HL-60 (cell line): ENCODE results near the gene NLRC5.

ENCODE experiments used
- POLR2AphosphoS5 ChIP-seq: IDR thresholded peaks from 2 replicates; pipeline ENCODE4 v1.6.1; 2012; ENCODE audit warnings: low read depth
- SPI1 ChIP-seq: IDR thresholded peaks from 2 replicates; pipeline ENCODE4 v1.6.1; 2012; ENCODE audit warnings: low read depth, mild to moderate bottlenecking, borderline replicate concordance
- TF ChIP-seq, protein P1 (sequence below): IDR thresholded peaks from one replicate; pipeline ENCODE4 v1.5.1; 2011; ENCODE audit warnings: low read length, control low read depth, inconsistent platforms; ENCODE audit not compliant: insufficient read depth
- TF ChIP-seq, protein P2 (sequence below): IDR thresholded peaks from 2 replicates; pipeline ENCODE4 v1.6.1; 2012; ENCODE audit warnings: low read depth; ENCODE audit not compliant: insufficient replicate concordance

DNA sequence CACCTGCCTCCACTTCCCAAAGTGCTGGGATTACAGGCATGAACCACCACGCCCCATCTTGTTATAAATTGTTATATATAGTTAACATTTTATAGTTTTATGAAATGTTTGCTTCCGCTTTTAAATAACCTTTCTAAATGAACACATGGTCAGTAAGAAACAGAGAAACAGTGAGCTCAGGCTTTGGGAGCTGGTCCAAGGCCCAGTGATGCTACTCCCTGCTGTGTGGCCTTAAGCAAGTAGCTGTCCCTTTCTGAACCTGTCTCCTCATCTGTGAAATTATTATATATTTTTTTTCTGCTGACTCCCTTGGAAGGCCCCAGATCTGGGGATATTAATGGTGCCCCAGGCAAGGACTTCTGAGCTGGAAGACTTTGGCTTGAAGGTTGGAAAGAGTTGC is 122.1 kb downstream of the NLRC5 start:
- TF ChIP-seq, protein P1, sequence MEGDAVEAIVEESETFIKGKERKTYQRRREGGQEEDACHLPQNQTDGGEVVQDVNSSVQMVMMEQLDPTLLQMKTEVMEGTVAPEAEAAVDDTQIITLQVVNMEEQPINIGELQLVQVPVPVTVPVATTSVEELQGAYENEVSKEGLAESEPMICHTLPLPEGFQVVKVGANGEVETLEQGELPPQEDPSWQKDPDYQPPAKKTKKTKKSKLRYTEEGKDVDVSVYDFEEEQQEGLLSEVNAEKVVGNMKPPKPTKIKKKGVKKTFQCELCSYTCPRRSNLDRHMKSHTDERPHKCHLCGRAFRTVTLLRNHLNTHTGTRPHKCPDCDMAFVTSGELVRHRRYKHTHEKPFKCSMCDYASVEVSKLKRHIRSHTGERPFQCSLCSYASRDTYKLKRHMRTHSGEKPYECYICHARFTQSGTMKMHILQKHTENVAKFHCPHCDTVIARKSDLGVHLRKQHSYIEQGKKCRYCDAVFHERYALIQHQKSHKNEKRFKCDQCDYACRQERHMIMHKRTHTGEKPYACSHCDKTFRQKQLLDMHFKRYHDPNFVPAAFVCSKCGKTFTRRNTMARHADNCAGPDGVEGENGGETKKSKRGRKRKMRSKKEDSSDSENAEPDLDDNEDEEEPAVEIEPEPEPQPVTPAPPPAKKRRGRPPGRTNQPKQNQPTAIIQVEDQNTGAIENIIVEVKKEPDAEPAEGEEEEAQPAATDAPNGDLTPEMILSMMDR, result no peak
- no peak for TF ChIP-seq POLR2AphosphoS5
- TF ChIP-seq SPI1, result no peak
- TF ChIP-seq, protein P2, sequence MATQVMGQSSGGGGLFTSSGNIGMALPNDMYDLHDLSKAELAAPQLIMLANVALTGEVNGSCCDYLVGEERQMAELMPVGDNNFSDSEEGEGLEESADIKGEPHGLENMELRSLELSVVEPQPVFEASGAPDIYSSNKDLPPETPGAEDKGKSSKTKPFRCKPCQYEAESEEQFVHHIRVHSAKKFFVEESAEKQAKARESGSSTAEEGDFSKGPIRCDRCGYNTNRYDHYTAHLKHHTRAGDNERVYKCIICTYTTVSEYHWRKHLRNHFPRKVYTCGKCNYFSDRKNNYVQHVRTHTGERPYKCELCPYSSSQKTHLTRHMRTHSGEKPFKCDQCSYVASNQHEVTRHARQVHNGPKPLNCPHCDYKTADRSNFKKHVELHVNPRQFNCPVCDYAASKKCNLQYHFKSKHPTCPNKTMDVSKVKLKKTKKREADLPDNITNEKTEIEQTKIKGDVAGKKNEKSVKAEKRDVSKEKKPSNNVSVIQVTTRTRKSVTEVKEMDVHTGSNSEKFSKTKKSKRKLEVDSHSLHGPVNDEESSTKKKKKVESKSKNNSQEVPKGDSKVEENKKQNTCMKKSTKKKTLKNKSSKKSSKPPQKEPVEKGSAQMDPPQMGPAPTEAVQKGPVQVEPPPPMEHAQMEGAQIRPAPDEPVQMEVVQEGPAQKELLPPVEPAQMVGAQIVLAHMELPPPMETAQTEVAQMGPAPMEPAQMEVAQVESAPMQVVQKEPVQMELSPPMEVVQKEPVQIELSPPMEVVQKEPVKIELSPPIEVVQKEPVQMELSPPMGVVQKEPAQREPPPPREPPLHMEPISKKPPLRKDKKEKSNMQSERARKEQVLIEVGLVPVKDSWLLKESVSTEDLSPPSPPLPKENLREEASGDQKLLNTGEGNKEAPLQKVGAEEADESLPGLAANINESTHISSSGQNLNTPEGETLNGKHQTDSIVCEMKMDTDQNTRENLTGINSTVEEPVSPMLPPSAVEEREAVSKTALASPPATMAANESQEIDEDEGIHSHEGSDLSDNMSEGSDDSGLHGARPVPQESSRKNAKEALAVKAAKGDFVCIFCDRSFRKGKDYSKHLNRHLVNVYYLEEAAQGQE, result no peak
